ENCODE data around the gene IFI6.
A peak's percentile ranks its signal among the peaks of the same experiment; 100 is the strongest.
"Not testable (repeated sequence)": the region's sequence is repeated elsewhere in the genome, so short reads cannot be mapped to it uniquely, and the experiment has no call there.

The IFI6 gene

GRCh38 chr1:27689423-27690173 lies 17.6 kb upstream of the IFI6 start:
- FAIRE-seq: peak; percentile 92
- DNase-seq (ENCODE audit: insufficient read length): no peak
- TF ChIP-seq POLR2AphosphoS5 (IDR thresholded peaks at IDR 0.05; ENCODE audit: low read depth, low read length): no peak
- no peak for TF ChIP-seq TAF1 (IDR thresholded peaks at IDR 0.05; ENCODE audit: borderline replicate concordance, low read depth, low read length)
- TF ChIP-seq POLR2A (IDR thresholded peaks at IDR 0.05; ENCODE audit: low read depth, low read length): no peak

DNA sequence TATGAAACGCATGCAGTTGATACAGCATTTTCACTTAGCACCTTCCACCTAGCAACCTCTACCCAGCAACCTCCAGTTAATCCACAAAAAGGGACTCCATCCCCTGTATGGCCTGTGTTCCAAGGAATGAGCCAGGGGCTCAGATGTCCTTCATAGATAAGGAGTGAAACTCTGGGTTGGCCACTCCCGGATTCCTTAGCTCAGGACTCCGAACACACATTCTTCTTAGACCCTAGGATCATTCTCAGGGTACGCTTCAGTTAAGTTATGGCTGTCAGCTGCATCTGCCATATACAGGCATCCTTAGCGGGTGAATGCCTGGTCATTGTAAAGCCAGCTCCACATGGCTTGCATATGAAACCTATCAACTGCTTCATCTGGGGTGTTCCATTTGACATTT lies 15.9 kb upstream of the IFI6 start:
- DNase-seq (ENCODE audit: insufficient read length): no peak
- FAIRE-seq: no peak
- no peak for TF ChIP-seq POLR2AphosphoS5 (IDR thresholded peaks at IDR 0.05; ENCODE audit: low read depth, low read length)
- TF ChIP-seq POLR2A (IDR thresholded peaks at IDR 0.05; ENCODE audit: low read depth, low read length): no peak
- TF ChIP-seq TAF1 (IDR thresholded peaks at IDR 0.05; ENCODE audit: borderline replicate concordance, low read depth, low read length): no peak

DNA sequence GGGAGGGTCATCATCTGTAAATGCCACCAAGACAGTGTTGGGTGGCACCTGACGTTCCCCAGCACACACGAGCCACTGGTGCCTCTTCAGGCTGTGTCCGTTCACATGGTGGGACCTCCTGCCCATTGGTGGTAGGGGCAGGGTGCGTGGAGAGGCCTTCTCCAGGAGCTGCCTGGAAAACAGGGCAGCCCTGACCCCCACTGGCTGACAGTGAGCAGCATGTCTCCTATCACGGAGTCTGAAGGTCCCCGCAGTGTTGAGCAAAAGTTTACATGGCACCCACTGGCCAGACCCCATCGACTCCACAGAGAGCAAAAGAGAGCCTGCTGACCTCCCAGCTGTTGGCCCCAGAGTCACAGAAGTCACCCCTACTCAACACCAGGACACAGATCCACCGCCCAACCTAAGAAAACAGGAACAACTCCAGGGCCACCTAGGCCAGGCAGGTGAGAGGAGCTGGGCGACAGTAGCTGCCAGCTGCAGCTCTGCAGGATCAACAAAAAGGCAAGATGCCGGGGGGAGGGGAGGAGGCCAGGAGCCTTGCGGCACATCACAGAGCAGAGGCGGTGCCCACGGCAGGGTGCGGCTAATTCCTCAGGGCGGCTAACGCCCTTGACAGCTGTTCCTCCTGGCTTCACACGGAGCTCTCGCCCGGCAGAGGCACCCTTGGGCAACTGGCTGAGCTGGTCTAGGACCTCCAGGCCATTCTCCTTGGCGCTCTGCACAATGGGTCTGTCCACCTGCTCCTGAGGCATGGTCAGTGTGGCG lies 14.4 kb upstream of the IFI6 start:
- TF ChIP-seq POLR2A (IDR thresholded peaks at IDR 0.05; ENCODE audit: low read depth, low read length) (no peak), POLR2AphosphoS5 (IDR thresholded peaks at IDR 0.05; ENCODE audit: low read depth, low read length) (no peak), TAF1 (IDR thresholded peaks at IDR 0.05; ENCODE audit: borderline replicate concordance, low read depth, low read length) (no peak)
- DNase-seq (ENCODE audit: insufficient read length): no peak

DNA sequence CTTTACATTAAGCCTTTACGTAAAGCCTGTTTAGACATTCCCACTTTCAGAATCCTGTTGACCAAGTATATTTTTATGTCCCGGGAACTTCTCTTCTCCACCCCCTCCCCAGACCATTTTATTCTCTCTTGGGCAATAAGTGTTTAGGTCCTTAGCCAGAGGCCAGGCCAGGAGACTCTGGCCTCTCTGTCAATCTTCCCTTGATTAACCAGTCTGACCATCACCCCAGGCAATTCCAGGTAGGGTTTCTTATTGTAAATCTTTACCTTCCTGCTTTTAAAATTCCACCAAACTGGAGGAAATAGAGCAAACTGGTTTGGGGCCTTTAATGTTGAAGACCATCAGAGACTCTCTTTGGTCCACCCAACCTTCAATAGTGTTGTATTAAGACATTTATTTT lies 12.2 kb upstream of the IFI6 start:
- FAIRE-seq (no peak), DNase-seq (ENCODE audit: insufficient read length) (no peak)
- TF ChIP-seq POLR2A (IDR thresholded peaks at IDR 0.05; ENCODE audit: low read depth, low read length): no peak
- no peak for TF ChIP-seq POLR2AphosphoS5 (IDR thresholded peaks at IDR 0.05; ENCODE audit: low read depth, low read length)
- no peak for TF ChIP-seq TAF1 (IDR thresholded peaks at IDR 0.05; ENCODE audit: borderline replicate concordance, low read depth, low read length)

More for the DNA sequence above, 14.4 kb upstream of the IFI6 start:
- no peak for FAIRE-seq

GRCh38 chr1:27682351-27682944 lies 10.5 kb upstream of the IFI6 start:
- FAIRE-seq: no peak

GRCh38 chr1:27681580-27681979 lies 9.6 kb upstream of the IFI6 start:
- DNase-seq (ENCODE audit: insufficient read length); FAIRE-seq: not testable (repeated sequence)

More at GRCh38 chr1:27682351-27682944, 10.5 kb upstream of the IFI6 start:
- no peak for TF ChIP-seq POLR2A (IDR thresholded peaks at IDR 0.05; ENCODE audit: low read depth, low read length)
- TF ChIP-seq TAF1 (IDR thresholded peaks at IDR 0.05; ENCODE audit: borderline replicate concordance, low read depth, low read length): no peak
- no peak for TF ChIP-seq POLR2AphosphoS5 (IDR thresholded peaks at IDR 0.05; ENCODE audit: low read depth, low read length)
- no peak for DNase-seq (ENCODE audit: insufficient read length)

- FAIRE-seq: not testable (repeated sequence)
These were observed 8.3 kb upstream of the IFI6 start for GRCh38 chr1:27680225-27680791.

DNA sequence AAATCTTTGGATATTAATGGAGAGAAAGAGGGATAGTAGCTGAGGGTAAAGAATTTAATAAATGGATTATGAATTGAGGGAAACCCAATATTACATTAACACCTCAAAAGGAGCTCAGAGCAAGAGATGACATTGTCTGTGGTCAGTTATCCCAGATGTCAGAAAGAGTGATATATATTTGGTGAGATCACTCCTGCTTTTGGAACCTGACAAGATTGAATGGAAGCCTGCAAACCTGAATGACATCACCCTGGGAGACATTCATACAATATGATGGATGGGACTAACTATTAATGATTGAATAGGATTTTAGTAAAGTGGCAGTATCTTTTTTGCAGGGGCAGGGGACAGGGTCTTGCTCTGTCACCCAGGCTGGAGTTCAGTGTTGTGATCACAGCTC lies 6.8 kb upstream of the IFI6 start:
- FAIRE-seq (no peak), DNase-seq (ENCODE audit: insufficient read length) (no peak)
- TF ChIP-seq POLR2A (IDR thresholded peaks at IDR 0.05; ENCODE audit: low read depth, low read length) (no peak), TAF1 (IDR thresholded peaks at IDR 0.05; ENCODE audit: borderline replicate concordance, low read depth, low read length) (no peak), POLR2AphosphoS5 (IDR thresholded peaks at IDR 0.05; ENCODE audit: low read depth, low read length) (no peak)

More at GRCh38 chr1:27680225-27680791, 8.3 kb upstream of the IFI6 start:
- DNase-seq (ENCODE audit: insufficient read length): not testable (repeated sequence)

- TF ChIP-seq POLR2A (IDR thresholded peaks at IDR 0.05; ENCODE audit: low read depth, low read length): no peak
- FAIRE-seq (no peak), DNase-seq (ENCODE audit: insufficient read length) (no peak)
These were observed 4.4 kb upstream of the IFI6 start for GRCh38 chr1:27676410-27676809.

GRCh38 chr1:27672750-27673112 lies 739 bp upstream of the IFI6 start:
- DNase-seq (ENCODE audit: insufficient read length): no peak
- FAIRE-seq: no peak
- TF ChIP-seq POLR2A (IDR thresholded peaks at IDR 0.05; ENCODE audit: low read depth, low read length): no peak
- no peak for TF ChIP-seq TAF1 (IDR thresholded peaks at IDR 0.05; ENCODE audit: borderline replicate concordance, low read depth, low read length)
- TF ChIP-seq POLR2AphosphoS5 (IDR thresholded peaks at IDR 0.05; ENCODE audit: low read depth, low read length): no peak

DNA sequence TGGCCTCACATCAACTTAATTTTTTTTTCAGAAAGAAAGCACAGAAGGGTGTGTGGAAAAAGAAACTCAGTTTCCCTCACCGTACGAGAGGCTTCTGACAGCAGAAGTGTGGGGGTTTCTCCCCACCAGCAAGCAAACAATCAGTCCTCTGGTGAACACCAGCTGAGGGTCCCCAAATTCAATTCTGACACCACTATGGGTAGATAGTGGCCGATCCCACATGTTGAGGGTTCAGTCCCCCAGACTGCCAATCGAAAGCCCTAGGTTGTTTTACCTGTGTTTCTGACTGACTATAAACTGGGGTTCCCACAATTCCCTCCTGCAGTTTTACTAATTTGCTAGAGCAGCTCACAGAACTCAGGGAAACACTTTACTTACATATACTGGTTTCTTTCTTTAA lies 2.1 kb downstream of the IFI6 start:
- FAIRE-seq (no peak), DNase-seq (ENCODE audit: insufficient read length) (no peak)
- TF ChIP-seq TAF1 (IDR thresholded peaks at IDR 0.05; ENCODE audit: borderline replicate concordance, low read depth, low read length) (no peak), POLR2AphosphoS5 (IDR thresholded peaks at IDR 0.05; ENCODE audit: low read depth, low read length) (no peak), POLR2A (IDR thresholded peaks at IDR 0.05; ENCODE audit: low read depth, low read length) (no peak)
